Stimulated activated CD8-positive, alpha-beta memory T cell treated with anti-CD3 and anti-CD28 coated beads, Interleukin-15, amount 100 ng/mL, for 48 hours (primary cell): ENCODE measurements around the gene FAU.
A peak's percentile ranks its signal among the peaks of the same experiment; 100 is the strongest.
"Not testable (repeated sequence)": the region's sequence is repeated elsewhere in the genome, so short reads cannot be mapped to it uniquely, and the experiment has no call there.

ENCODE experiments used
- DNase-seq, 2 donors: peaks; one replicate each; pipeline ENCODE4 v3.0.0-alpha.2; 2020; ENCODE audit warnings: low read depth in 2 of 2

The FAU gene

DNA sequence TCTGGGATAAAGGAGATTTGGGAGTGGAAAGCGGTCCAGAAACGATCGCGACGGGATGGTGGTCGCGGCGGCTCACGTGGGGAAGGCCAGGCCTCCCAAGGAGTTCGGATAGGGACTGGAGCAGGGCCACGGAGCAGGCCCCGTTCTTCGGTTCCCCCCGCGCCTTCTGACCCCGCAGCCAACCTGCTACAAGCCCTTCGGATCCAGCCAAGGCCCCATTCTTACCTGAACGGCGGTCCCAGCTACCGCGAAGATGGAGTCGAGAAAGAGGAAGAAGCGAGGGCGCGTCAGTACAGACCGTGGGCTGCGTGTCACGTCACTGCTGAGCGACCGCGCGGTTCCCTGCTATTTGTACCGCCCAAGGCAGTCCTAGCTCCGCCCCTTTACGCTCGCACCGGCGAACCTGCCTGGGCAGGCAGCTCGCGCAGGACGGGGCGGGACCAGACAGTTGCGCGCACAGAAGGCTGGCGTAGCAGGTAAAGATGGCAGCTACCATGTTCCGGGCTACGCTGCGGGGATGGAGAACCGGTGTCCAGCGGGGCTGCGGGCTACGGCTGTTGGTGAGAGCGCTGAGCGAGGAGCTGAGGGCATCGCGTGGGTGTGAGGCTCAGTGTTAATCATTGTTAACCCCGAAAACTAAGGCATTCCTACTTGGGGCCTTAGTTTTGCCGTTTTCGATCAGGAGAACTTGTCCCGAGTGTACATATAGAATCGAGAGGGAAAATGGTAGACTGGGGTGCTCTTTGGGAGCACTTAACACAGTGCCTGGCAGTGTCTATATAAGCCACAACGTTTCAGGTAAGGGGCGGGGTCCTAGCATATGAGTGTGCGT is at the start of gene FAU, which contains the start of gene MRPL49:
FAU (minus strand) TSS at position 270 of the 832 bp plus-strand sequence. CDS start 321 bp downstream, outside the sequence.
MRPL49 (plus strand) TSS at position 457 of the 832 bp plus-strand sequence; CDS start at position 483, 26 bp downstream.
- DNase-seq: peak; percentile 99

DNA sequence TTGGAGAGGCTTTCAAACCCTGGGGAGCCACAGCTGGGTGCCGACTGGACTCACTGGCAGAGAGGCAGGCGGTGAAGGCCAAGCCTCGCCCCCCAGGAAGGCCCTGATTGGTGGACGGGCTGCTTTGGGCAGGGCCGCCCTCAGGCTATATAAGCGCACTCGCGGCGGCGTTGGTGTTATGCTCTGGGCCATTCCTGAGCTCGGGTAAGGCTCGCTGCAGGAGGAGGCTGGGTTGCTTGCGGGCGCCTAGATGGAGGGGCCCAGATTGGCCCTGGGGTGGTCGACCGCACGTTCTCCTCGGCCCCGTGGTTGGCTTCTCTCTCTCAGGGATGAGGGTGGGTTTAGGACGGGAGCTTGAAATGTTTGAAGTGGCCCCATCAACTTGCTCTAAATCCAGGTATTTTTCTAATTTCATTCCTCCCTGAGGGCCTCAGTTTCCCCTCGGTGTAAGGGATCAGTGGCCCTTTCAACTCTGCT is 48.2 kb upstream of the FAU start, which contains the start of gene SPDYC:
SPDYC (plus strand) TSS at position 176 of the 477 bp plus-strand sequence. CDS start 1,125 bp downstream, outside the sequence.
- DNase-seq: no peak

DNA sequence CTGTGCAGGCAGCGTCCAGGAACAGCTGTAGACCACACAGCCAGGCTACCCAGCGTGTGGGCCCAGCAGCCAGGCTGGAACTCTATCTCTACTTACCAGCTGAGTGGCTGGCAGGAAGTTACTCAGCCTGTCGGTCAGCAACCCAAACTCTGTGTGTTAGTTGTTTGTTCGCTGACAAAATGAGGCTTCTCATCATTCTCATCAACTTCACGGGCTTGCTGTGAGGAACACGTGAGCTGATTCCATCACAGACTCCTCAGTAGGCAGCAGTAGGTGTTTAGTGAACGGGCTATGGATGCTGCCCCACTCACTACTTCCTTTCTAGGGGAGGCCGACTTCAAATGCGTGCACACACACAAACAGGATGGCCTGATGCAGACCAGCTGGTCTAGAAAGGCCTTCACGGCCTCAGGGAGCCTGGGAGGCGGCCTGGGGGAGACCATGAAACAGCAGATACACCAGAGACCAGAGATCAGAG is 47.3 kb upstream of the FAU start:
- no peak for DNase-seq

DNA sequence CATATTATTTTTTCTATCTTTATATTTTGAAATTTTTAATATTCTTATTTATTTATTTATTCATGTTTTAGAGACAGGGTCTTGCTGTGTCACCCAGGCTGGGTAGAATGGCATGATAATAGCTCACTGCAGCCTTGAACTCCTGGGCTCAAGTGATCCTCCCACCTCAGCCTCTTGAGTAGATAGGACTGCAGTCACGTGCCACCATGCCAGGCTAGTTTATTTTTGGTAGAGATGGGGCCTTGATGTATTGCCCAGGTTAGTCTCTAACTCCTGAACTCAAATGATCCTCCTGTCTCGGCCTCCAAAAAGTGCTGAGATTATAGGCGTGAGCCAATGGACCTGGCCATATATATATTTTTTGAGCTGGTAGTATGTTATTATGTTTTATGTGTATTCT is 45.7 kb upstream of the FAU start:
- DNase-seq: no peak

DNA sequence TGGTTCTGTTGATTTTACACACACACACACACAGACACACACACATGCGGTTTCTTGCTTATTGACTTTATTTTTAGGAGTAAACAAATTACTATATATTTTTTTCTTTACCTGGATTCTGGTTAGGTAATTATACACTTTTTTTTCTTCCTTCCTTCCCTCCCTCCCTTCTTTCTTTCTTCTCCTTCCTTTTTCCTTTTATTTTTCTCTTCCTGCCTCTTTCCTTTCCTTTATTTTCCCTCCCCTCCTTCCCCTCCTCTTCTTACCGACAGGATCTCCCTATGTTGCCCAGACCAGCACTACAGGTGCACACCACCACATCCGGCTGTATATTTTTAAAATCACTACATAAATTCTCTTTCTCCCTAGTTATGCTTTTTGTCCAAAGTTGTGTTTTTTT is 45.0 kb upstream of the FAU start:
- DNase-seq: no peak

DNA sequence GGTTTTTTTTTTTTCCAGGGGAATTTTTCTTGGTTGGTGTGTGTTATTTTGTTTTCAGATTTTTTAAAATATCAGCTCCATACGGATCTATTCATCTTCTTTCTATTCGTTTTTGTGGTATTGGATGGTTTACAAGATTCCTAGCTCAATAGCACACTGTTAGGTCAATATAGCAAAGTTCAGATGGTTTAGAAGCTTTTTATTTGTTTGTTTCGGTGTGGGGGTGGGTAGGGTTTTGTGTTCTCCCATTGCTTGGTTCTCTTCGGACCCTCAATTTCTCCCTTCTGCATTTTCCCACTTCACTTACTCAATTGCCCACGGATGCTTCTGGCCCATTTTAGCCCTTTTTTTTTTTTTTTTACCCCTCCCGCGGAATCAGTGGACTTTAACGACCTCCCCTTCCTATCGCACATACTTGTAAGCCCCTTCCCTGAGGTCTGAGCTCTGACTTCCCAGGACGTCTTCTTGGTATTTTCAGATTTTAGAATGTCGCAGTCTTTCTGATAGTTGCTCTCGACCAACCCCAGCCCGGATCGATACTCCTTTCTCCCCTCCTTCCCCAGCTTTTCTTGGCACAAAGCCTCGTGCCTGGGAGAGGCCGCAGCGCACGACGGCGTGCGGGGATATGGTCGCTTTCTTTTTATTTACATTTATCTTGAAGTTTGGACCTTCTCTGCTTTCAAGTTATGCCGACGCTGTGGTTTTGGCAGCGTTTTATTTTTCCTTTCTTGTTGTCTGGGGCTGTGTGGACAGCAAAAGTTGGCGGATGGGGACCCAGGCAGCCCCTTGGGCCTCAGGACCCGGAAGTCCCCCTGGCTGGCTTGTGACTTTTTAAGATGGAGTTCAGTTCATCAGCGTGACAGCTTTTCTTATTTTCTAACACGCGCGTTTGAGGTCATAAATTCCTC is 43.7 kb upstream of the FAU start:
- no peak for DNase-seq

DNA sequence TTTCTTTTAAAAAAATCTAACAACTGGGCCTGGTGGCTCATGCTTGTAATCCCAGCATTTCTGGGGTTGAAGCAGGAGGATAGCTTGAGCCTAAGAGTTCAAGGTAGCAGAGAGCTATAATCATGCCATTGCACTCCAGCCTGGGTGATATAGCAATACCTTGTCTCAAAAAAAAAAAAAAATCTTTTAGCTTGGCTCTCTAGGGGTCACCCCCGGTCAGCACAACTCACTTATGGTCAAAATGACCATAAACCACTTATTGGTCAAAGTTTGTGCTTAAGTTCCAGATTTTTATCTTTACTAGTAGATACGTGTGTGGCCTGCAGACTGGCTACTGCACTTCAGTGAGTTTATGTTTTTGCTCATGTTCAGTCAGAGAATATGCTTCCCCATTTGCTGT is 41.8 kb upstream of the FAU start:
- DNase-seq: no peak

DNA sequence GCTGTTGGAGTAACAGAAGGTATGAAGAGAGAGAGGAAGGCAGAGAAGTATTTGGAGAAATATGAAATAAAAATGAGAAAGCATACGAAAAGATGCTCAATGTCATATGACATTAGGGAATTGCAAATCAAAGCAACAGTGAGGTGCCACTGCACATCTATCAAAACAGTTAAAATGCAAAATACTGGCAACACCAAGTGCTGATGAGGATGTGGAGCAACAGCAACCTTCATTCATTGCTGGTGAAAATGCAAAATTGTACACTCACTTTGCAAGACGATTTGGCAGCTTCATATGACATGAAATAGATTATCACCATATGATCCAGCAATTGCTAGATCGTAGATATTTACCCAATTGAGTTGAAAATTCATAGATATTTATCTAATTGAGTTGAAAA is 38.7 kb upstream of the FAU start:
- DNase-seq: no peak

DNA sequence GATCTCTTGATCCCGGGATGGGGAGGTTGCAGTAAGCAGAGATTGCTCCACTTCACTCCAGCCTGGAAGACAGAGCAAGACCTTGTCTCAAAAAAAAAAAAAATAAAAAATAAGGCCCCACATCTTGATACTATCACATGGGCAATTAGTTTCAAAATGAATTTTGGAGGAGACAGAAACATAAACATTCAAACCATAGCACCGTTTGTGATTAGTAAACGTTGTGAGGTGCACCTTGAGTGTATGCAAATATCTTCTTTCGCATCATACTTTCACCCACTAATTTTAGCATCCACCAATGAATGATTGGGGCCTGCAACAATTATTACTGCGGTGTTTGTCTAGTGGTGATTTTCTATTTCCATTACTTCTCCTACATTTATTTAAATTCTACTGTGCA is 37.1 kb upstream of the FAU start:
- no peak for DNase-seq

DNA sequence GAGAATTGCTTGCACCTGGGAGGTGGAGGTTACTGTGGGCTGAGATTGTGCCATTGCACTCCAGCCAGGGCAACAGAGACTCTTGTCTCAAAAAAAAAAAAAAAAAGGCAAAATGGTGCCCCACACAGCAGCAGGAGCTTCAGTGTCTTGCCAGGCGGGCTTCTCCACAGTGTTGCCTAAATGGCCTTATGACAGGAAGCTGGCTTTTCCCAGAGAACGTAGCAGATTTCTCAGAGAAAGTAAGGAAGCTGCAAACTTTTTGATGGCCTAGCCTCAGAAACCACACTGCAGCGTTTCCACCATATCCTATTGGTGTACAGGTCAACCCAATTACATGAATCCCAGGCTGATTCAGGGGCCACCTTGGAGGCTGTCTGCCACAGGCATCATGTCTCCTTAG is 35.4 kb upstream of the FAU start:
- DNase-seq: no peak

DNA sequence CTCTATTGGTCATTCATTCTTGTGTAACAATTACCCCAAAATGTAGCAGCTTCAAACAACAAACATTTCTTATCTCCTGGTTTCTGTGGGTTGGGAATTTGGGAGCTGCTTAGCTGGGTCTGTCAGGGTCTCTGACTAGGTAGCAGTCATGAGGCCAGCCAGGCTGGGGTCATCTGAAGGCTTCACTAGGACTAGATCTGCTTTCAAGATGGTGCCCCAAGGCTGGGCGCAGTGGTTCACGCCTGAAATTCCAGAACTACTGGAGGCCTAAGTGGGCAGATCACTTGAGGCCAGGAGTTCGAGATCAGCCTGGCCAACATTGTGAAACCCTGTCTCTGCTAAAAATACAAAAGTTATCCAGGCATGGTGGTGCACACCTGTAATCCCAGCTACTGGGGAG is 35.0 kb upstream of the FAU start:
- no peak for DNase-seq

DNA sequence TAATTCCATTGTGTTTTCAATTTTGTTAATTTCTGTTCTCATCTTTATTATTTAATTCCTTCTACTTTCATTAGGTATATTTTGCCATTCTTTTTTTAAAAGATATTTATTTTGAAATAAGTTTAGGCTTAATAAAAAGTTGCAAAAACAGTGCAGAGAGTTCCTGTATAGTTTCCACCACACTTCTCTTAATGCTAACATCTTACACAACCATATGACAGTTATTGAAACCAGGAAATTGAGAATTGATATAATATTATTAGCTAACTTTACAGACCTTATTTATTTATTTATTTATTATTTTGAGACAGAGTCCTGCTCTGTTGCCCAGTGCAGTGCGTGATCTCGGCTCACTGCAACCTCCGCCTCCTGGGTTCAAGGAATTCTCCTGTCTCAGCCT is 34.3 kb upstream of the FAU start:
- DNase-seq: no peak

DNA sequence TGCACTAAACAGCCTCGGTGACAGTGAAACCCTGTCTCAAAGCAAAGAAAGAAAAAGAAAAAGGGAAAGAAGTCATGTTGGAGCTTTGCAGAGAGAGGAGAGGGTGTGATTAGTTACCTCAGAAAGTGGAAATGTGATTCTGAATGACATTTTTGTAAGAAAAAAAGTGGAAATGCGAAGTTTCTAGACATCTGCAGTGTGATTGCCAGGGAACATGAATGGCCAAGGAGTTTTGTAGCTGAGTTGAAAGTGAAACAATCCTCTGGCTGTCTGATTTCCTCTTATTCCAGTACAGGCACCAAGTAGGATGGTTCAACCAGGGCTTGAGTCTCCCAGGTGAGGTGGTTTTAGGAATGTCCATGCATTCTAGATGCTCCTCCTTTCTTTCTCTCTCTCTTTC is 30.2 kb upstream of the FAU start:
- no peak for DNase-seq

DNA sequence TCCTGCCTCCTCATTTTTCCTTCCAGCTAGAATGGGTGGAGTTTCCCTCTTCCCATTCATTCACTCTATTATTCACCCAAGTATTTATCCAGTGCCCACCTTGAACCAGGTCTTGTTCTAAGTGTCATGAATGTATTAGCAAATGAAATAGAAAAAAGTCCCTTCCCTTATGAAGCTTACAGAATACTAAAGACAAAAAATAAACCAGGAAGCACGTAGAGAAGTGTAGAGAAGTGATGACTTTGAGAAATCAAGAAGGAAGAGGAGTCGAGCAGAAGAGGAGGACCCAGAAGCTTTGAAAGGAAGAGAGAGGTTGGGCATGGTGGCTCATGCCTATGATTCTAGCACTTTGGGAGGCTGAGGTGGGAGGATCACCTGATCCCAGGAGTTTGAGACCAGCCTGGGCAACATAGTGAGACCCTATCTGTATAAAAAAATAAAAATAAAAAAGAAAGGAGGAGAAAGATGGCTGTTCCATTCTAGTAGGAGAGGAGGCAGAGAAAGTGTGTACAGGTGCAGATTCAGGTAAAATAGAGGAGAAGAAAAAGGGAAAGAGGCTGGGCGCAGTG is 29.5 kb upstream of the FAU start:
- no peak for DNase-seq

DNA sequence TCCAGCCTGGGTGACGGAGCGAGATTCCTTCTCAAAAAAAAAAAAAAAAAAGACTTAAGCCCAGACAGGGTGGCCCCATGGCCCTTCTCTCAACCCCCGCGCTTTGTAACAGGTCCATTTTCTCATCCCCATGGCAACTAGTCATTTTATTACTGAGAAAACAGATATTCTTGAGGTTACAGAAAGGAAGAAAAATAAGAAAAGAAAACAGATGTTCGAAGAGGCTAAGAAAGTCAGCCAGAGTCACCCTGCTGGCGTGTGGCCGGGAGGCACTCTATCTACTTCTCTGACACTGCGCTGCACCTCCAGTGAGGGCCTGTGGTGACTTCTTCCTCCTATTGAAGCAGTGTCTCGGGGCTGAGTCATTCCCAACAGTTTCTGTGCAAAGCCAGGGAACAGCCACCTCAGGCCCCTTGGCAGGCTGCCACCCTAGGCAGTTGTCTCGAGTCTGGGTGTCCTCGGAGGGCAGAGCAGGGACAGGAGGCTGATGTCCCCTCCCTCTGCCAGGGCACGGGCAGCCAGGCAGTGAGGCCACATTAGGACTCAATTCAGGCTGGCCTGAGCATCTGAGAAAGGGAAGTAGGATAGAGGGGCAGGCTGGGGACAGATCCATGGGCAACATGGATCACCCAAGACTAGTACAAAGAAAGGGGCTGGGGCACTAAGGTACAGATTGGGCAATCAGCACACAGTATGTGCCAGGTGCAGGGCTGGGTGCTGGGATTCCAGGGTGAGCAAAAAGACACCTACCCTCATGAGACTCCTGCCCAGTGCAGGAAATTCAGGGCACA is 28.8 kb upstream of the FAU start:
- DNase-seq: peak; percentile 17 to 41

DNA sequence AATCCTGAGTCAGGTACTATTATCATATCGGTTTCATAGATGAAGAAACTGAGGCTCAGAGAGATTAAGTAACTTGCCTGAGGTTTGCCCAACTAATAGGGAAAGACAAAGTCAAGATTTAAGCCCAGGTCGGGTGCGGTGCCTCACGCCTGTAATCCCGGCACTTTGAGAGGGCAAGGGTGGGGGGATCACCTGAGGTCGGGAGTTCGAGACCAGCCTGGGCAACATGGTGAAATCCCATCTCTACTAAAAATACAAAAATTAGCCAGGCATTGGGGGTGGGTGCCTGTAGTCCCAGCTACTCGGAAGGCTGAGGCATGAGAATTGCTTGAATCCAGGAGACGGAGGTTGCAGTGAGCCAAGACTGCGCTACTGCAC is 28.2 kb upstream of the FAU start:
- not testable (repeated sequence) for DNase-seq

DNA sequence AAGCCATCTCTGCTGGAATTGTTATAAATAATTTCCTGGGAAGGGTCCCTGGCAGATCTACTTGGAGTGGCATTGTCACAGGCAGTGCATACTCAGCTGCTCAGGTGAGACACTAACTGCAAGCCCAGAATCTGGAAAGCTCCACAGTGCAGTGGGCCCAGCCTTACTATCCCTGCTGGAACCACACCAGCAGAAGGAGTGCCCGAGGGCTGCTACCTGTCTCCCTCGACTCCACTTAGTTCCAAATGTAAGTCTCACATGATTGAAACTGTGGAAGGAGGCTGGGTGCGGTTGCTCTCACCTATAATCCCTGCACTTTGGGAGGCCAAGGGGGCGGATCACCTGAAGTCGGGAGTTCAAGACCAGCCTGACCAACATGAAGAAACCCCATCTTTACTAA is 26.7 kb upstream of the FAU start:
- no peak for DNase-seq

DNA sequence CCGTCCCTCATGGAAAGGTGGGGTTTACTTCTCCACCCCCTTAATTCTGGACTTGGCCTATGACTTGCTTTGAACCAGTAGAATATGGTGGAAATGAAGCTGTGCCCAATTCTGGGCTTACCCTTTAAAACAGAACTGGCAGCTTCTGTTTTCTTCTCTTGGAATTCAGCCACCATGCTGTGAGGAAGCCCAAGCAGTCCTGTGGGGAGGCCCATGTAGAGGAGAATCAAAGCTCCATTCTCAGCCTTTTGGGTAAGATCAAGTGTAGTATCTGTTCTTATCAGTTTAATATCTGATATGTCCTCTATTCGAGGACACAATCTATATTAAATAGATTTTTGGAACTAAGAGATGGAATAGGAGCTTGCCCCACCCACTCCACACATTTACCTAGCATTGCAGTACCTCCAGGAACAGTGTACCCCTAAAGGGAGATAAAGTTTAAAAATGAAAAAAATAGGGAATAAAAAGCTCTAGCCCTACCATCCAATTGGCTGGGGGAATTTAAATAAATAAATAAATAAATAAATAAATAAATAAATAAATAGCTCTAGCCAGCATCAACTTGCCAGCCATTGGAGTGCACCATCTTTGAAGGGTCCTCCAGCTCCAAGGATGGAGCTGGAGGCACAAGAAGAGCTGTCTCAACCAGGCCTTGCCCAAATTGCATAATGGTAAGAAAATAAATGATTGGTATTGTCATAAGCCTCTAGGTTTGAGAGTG is 25.6 kb upstream of the FAU start:
- no peak for DNase-seq

DNA sequence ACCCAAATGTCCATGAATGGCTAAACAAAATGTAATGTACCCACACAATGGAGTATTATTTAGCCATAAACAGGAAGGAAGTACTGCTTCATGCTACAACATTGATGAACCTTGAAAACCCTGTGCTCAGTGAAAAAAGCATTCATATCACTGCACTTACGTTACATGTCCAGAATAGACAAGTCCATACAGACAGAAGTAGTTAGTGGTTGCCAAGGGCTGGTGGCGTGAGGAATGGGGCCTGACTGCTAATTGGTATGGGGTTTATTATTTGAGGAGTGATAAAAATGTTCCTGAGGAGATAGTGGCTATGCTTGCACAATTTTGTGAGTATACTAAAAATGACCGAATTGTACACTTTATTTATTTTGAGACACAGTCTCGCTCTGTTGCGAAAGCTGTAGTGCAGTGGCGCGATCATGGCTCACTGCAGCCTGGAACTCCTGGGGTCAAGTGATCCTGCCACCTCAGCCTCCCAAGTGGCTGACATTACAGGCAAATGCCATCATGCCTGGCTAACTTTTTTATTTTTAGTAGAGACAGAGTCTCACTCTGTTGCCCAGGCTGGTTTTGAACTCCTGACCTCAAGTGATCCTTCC is 20.1 kb upstream of the FAU start:
- no peak for DNase-seq

DNA sequence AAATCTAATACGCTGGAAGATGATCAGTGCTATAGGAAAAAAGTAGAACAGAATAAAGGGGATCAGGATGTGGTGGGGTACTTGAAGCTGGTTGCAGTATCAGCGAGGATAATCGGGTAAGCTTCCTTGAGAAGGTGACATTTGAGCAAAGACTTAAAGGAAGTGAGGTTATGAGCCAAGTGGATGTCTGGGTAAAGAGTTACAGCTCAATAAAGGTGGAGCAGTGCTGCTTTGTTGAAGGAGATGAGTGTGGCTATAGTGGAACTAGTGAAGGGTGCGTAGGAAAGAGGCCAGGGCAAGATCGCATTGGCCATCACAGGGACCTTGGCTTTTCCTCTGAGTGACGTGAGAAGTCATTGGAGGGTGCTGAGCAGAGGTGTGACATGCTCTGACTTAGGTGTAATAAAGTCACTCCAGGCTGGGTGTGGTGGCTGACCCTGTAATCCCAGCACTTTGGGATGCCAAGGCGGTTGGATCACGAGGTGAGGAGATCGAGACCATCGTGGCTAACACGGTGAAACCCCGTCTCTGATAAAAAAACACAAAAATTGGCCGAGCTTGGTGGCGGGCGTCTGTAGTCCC is 14.7 kb upstream of the FAU start:
- no peak for DNase-seq
